NB4 (cell line): ENCODE results near the gene TMEM229B.

Experiments used
- MAX ChIP-seq: IDR thresholded peaks from 2 replicates; pipeline ENCODE4 v1.6.1; 2011; ENCODE audit warnings: low read depth, low read length
- MYC ChIP-seq: IDR thresholded peaks from 2 replicates; pipeline ENCODE4 v1.6.1; 2011; ENCODE audit warnings: low read depth, low read length
- POLR2A ChIP-seq: IDR thresholded peaks from 2 replicates; pipeline ENCODE4 v1.6.1; 2011; ENCODE audit warnings: mild to moderate bottlenecking; ENCODE audit not compliant: insufficient read length; ENCODE audit errors: extremely low read depth
- TF ChIP-seq, protein P1 (sequence below): IDR thresholded peaks from one replicate; pipeline ENCODE4 v1.5.1; 2012; ENCODE audit warnings: low read depth, low read length

GRCh38 chr14:67459336-67459735 lies 29.2 kb downstream of the TMEM229B start:
- TF ChIP-seq, protein P1, sequence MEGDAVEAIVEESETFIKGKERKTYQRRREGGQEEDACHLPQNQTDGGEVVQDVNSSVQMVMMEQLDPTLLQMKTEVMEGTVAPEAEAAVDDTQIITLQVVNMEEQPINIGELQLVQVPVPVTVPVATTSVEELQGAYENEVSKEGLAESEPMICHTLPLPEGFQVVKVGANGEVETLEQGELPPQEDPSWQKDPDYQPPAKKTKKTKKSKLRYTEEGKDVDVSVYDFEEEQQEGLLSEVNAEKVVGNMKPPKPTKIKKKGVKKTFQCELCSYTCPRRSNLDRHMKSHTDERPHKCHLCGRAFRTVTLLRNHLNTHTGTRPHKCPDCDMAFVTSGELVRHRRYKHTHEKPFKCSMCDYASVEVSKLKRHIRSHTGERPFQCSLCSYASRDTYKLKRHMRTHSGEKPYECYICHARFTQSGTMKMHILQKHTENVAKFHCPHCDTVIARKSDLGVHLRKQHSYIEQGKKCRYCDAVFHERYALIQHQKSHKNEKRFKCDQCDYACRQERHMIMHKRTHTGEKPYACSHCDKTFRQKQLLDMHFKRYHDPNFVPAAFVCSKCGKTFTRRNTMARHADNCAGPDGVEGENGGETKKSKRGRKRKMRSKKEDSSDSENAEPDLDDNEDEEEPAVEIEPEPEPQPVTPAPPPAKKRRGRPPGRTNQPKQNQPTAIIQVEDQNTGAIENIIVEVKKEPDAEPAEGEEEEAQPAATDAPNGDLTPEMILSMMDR: no peak
- TF ChIP-seq POLR2A (no peak), MYC (no peak), MAX (no peak)
